Spleen (tissue), 11 donors: ENCODE results near the gene ZNF319. TPM values are rescaled to one million over a fixed set of nuclear protein-coding genes. Genes with fewer than 3 reads are reported as not detected.

Experiments used
- DNase-seq: peaks from one replicate; pipeline ENCODE4 v3.0.0-alpha.2; 2020
- H3K27ac ChIP-seq, 8 donors: fragments of 200-600 bp; sonication (generic) in 7 of 8; 1 replicate in 4 of 8; 2 replicates in 4 of 8; pipeline versions ENCODE4 v1.5.0 to v1.8.0; 2016 to 2021; ENCODE audit warnings: inconsistent platforms in 4 of 8, mild to moderate bottlenecking in 4 of 8, moderate library complexity in 1 of 8
- H3K27me3 ChIP-seq, 7 donors: fragments of 200-600 bp; sonication (generic) in 6 of 7; replicated peaks in 1 of 7; 1 replicate in 4 of 7; 2 replicates in 3 of 7; pipeline versions ENCODE4 v1.5.0 to v1.8.0; 2016 to 2021; ENCODE audit warnings: inconsistent platforms in 3 of 7, mild to moderate bottlenecking in 1 of 7
- H3K36me3 ChIP-seq, 6 donors: fragments of 200-600 bp; sonication (generic) in 5 of 6; 1 replicate in 4 of 6; 2 replicates in 2 of 6; pipeline versions ENCODE4 v1.5.0 to v1.8.0; 2016 to 2021; ENCODE audit warnings: inconsistent platforms in 2 of 6
- H3K4me1 ChIP-seq, 6 donors: fragments of 200-600 bp; sonication (generic) in 5 of 6; 1 replicate in 3 of 6; 2 replicates in 3 of 6; pipeline versions ENCODE4 v1.5.0 to v1.8.0; 2016 to 2021; ENCODE audit warnings: inconsistent platforms in 3 of 6
- H3K4me3 ChIP-seq, 8 donors: fragments of 200-600 bp; sonication (generic) in 7 of 8; 1 replicate in 4 of 8; 2 replicates in 4 of 8; pipeline versions ENCODE4 v1.5.0 to v1.8.0; 2016 to 2021; ENCODE audit warnings: inconsistent platforms in 4 of 8, mild to moderate bottlenecking in 4 of 8, moderate library complexity in 2 of 8
- H3K9me3 ChIP-seq, 8 donors: fragments of 200-600 bp; sonication (generic) in 7 of 8; 1 replicate in 4 of 8; 2 replicates in 4 of 8; pipeline versions ENCODE4 v1.5.0 to v1.8.0; 2016 to 2021; ENCODE audit warnings: inconsistent platforms in 4 of 8
- POLR2A ChIP-seq, 3 donors: fragments of 450-650 bp; IDR thresholded peaks; one replicate each; pipeline ENCODE4 v1.5.1; 2017; ENCODE audit warnings: antibody characterized with exemption in 3 of 3, mild to moderate bottlenecking in 1 of 3
- POLR2AphosphoS5 ChIP-seq, 3 donors: sonication (generic); formaldehyde crosslinking; IDR thresholded peaks; one replicate each; pipeline ENCODE4 v1.5.1; 2017; ENCODE audit warnings: antibody characterized with exemption in 3 of 3
- WGBS, 5 donors: extraction: QIAGEN DNeasy Blood & Tissue Kit in 3 of 5; methylation state at CpG; one replicate each; pipeline versions ENCODE4 v1.1.5 to v1.1.7; 2013 to 2018; 5-methylcytosine and 5-hydroxymethylcytosine counted together
- intact Hi-C: fragments of 100-400 bp; cut with DNase I; formaldehyde crosslinking; loops from one replicate; pipeline ENCODE4 v1.15.0; 2023; ENCODE audit warnings: low total_unique reads
- polyA plus RNA-seq, 3 donors: library from polyadenylated mRNA; stranded (reverse); fragments of 200-250 nt; gene quantifications; one replicate each; pipeline ENCODE4 v1.2.1, GENCODE V29; 2013
- total RNA-seq, 7 donors: library from RNA; depleted of rRNA in 3 of 7; stranded (reverse); fragments of >200 nt in 3 of 7; fragmentation: NEBNext Ultra II Directional in 4 of 7; extraction: Animal tissue kit (Norgen Biotek cat#: 25700) in 4 of 7; gene quantifications; one replicate each; pipeline versions ENCODE4 v1.1.0 to v1.2.1, GENCODE V29; 2016 to 2021
- TF ChIP-seq, protein P1 (sequence below), 11 experiments: fragments of 200-600 bp in 7 of 11; fragments of 450-650 bp in 4 of 11; sonication (generic) in 4 of 11; IDR thresholded peaks in 8 of 11; conservative IDR thresholded peaks in 3 of 11; 1 replicate in 7 of 11; 2 replicates in 4 of 11; pipeline versions ENCODE4 v1.4.0 to v1.8.0; 2016 to 2021; ENCODE audit warnings: antibody characterized with exemption in 11 of 11, inconsistent platforms in 4 of 11, mild to moderate bottlenecking in 1 of 11
- donor health status: healthy with polysubstance abuse.
- donor health status: DM: no; HTN: no; CAD: no; lungs with moderate emphysema.
- donor health status: DM: no; HTN: no; CAD: no.
- donor health status: Bipolar disorder and iron deficiency.
- donor health status: healthy.
- donor health status: DM: no; HTN: no; CAD: no.
- donor health status: DM: yes; HTN: yes; CAD: no.

ZNF319 gene
- total and polyA plus RNA-seq, 10 donors = 3.0 to 23.4 (median 16.1) TPM

DNA sequence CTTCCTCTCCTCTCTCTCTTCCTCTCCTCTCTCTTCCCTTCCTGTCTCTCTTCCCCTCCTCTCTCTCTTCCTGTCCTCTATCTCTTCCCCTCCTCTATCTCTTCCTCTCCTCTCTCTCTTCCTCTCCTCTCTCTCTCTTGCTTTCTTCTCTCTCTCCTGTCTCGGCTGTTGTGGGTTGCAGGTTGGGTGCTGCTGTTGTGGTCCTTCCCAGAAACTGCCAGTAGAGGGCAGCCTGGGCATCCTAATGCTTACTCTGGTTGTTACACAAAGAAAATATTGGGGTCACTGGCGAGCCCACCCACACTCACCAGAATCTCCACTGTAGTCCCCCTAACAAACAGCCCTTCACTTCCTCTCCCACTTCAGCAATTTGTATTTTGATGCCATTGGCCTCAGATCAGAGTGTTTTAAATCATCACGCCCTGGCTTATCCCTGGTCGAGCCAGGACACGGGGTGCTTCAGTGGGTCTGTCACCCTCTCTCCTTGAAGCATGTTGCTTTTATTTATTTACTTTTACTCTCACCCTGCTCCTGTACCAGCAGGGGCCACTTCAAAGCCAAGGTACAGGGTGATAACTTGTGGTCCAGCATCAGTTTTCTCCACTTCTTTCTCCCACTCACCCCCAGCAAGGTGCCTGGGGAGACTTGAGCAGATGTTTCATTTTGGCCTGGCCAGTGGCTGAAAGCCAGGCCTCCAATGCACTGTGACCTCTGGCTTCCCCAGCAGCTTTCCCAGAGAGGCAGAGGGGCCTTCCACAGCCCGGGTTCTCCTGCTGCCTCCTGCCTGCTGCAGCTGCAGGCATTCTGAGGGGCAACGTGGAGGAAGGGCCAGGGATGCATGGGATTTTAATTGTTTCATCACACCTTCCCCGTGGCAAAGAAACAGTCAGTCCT is 20.4 kb upstream of the ZNF319 start:
- peak; percentile 79 for DNase-seq
- Histone ChIP-seq H3K36me3 (peaks cover 0 to 62% (median 23%) of the 10 kb centered on the region in 6 donors), H3K9me3 (no peaks in the 10 kb centered on the region), H3K4me1 (peaks cover 6 to 55% (median 36%) of the 10 kb centered on the region in 6 donors), H3K27ac (peak overlapping the region in 1 of 8 donors; percentile 21), H3K27me3 (peaks cover 0 to 21% (median 6%) of the 10 kb centered on the region in 7 donors), H3K4me3 (no peak overlapping the region)
- intact Hi-C loops = loop anchor here (5.0 kb wide), 1 partner anchor 101 kb away; no protein-coding TSS in a partner anchor
- 58 to 71% (median 62%) methylated on average over 8 of the region's 8 CpGs for WGBS, 5 donors
- TF ChIP-seq POLR2AphosphoS5 (IDR thresholded peaks at IDR 0.05) (no peak), POLR2A (IDR thresholded peaks at IDR 0.05) (no peak)
- TF ChIP-seq, protein P1, sequence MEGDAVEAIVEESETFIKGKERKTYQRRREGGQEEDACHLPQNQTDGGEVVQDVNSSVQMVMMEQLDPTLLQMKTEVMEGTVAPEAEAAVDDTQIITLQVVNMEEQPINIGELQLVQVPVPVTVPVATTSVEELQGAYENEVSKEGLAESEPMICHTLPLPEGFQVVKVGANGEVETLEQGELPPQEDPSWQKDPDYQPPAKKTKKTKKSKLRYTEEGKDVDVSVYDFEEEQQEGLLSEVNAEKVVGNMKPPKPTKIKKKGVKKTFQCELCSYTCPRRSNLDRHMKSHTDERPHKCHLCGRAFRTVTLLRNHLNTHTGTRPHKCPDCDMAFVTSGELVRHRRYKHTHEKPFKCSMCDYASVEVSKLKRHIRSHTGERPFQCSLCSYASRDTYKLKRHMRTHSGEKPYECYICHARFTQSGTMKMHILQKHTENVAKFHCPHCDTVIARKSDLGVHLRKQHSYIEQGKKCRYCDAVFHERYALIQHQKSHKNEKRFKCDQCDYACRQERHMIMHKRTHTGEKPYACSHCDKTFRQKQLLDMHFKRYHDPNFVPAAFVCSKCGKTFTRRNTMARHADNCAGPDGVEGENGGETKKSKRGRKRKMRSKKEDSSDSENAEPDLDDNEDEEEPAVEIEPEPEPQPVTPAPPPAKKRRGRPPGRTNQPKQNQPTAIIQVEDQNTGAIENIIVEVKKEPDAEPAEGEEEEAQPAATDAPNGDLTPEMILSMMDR (IDR thresholded peaks at IDR 0.05 in 8 of 11, conservative IDR thresholded peaks at IDR 0.05 in 3 of 11) = peak; percentile 65 to 91 (median 86)

DNA sequence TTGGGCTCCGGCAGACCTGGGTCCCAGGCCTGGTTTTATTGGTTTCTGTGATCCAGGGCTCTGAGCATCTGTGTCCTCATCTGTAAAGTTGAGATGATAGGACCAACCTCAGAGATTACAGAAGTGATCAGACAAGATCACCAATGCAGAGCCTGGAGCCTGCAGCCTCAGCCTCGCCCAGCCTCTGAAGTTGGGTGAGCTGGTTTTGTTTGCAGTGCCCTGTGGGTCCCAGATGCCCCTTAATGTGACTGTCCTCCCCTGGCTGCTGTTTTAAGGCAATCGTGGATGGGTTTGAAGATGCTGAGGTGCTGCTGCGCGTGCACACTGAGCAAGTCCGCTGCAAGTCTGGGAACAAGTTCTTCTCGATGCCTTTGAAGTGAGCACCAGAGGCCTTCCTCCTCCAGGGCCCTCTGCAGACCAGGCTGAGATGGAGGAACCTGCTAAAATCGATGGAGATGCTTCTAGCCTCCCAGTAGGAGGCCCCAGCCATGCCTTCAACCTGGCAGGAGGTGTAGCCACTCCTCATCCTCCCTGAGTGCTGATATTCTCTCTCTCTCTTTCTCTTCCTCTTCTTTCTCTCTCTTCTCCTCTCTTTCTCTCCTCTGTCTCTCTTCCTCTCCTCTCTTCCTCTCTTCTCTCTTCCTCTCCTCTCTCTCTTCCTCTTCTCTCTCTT is 19.5 kb upstream of the ZNF319 start:
- H3K27ac ChIP-seq = peak overlapping the region in 3 of 8 donors; percentile 5 to 22 (median 6)
- no peak for TF ChIP-seq POLR2AphosphoS5 (IDR thresholded peaks at IDR 0.05)
- no peak for TF ChIP-seq POLR2A (IDR thresholded peaks at IDR 0.05)
- TF ChIP-seq, protein P1 (IDR thresholded peaks at IDR 0.05 in 8 of 11, conservative IDR thresholded peaks at IDR 0.05 in 3 of 11) = no peak
- H3K27me3 ChIP-seq = peaks cover 0 to 12% (median 5%) of the 10 kb centered on the region in 7 donors
- intact Hi-C loops = loop anchor here (5.0 kb wide), 1 partner anchor 102 kb away; no protein-coding TSS in a partner anchor
- 75 to 86% (median 84%) methylated on average over 7 to 8 of the region's 8 CpGs for WGBS, 5 donors
- H3K4me1 ChIP-seq = peaks cover 6 to 46% (median 28%) of the 10 kb centered on the region in 6 donors
- peaks cover 0 to 70% (median 23%) of the 10 kb centered on the region in 6 donors for H3K36me3 ChIP-seq
- peak; percentile 68 for DNase-seq
- H3K9me3 ChIP-seq = no peaks in the 10 kb centered on the region
- H3K4me3 ChIP-seq = no peak overlapping the region

DNA sequence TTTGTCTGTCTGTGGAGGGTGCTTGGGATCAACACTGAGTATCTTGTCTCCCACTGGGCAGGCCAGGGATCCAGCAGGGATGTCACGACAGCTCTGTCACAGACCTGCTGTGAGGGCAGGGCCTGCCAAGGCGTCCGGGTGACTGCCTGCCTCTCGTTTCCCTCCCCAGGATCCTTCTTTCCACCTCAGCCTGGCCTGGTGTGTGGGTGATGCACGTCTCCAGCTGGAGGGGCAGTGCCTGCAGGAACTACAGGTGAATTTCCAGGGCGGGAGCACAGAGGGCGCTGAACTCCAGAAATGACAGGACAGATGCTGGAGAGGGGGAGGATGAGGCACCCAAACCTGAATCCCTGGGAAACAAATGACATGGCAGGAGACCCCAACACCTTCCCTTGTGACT is 18.3 kb upstream of the ZNF319 start:
- 87 to 97% (median 94%) methylated on average over 3 to 7 of the region's 7 CpGs for WGBS, 5 donors
- no peak overlapping the region for H3K4me3 ChIP-seq
- no peak for TF ChIP-seq POLR2AphosphoS5 (IDR thresholded peaks at IDR 0.05)
- TF ChIP-seq POLR2A (IDR thresholded peaks at IDR 0.05) = no peak
- TF ChIP-seq, protein P1 (IDR thresholded peaks at IDR 0.05 in 8 of 11, conservative IDR thresholded peaks at IDR 0.05 in 3 of 11) = no peak
- H3K4me1 ChIP-seq = peaks cover 0 to 34% (median 18%) of the 10 kb centered on the region in 6 donors
- H3K27ac ChIP-seq = no peak overlapping the region
- H3K9me3 ChIP-seq = no peaks in the 10 kb centered on the region
- peaks cover 0 to under 1% (median 0%) of the 10 kb centered on the region in 7 donors for H3K27me3 ChIP-seq
- intact Hi-C loops = no loop called here
- peak; percentile 54 for DNase-seq
- peaks cover 0 to 82% (median 27%) of the 10 kb centered on the region in 6 donors for H3K36me3 ChIP-seq
